ENCODE measurements around the gene CPT1C.

CPT1C gene

GRCh38 chr19:49681830-49682229, 9.1 kb upstream of the CPT1C start:
- DNase-seq (ENCODE audit: low read depth in 2 of 2) = no peak

- no peak for DNase-seq (ENCODE audit: low read depth in 2 of 2)
Observed at GRCh38 chr19:49682274-49682673, 8.6 kb upstream of the CPT1C start.

- no peak for DNase-seq (ENCODE audit: low read depth in 2 of 2)
Observed at GRCh38 chr19:49683814-49684250, 7.1 kb upstream of the CPT1C start.

GRCh38 chr19:49684251-49684982, 6.5 kb upstream of the CPT1C start:
- DNase-seq (ENCODE audit: low read depth in 2 of 2) = no peak

- no peak for DNase-seq (ENCODE audit: low read depth in 2 of 2)
Observed at GRCh38 chr19:49684983-49685553, 5.8 kb upstream of the CPT1C start.

- no peak for DNase-seq (ENCODE audit: low read depth in 2 of 2)
Observed at GRCh38 chr19:49685845-49686332, 5.0 kb upstream of the CPT1C start.

DNA sequence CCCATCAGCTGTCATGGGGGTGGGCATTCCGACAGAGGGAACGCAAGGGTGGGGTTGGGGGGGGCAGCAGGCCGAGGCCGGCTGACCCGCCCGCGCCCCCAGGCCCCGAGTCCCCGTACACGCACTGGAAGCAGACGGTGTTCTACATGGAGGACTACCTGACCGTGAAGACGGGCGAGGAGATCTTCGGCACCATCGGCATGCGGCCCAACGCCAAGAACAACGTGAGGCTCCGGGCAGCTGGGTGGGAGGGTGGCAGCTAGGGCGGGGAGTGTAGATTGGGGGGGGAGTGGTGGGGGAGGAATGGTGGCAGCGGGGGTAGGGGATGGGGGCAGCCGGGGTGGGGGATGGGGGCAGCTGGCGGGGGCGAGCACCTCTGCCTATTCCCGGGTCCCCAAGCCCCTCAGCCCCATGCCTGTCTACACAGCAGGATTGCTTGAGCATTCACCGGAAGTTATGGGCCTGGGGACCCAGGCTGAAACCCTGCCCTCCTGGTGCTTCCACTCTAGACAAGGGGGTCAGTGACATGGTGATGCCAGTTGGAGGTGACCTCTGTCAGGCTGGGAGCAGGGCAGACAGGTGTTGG, 4.3 kb upstream of the CPT1C start:
- no peak for DNase-seq (ENCODE audit: low read depth in 2 of 2)

GRCh38 chr19:49687150-49687549, 3.8 kb upstream of the CPT1C start:
- no peak for DNase-seq (ENCODE audit: low read depth in 2 of 2)

- DNase-seq (ENCODE audit: low read depth in 2 of 2) = no peak
Observed at GRCh38 chr19:49687566-49688316, 3.2 kb upstream of the CPT1C start.

DNA sequence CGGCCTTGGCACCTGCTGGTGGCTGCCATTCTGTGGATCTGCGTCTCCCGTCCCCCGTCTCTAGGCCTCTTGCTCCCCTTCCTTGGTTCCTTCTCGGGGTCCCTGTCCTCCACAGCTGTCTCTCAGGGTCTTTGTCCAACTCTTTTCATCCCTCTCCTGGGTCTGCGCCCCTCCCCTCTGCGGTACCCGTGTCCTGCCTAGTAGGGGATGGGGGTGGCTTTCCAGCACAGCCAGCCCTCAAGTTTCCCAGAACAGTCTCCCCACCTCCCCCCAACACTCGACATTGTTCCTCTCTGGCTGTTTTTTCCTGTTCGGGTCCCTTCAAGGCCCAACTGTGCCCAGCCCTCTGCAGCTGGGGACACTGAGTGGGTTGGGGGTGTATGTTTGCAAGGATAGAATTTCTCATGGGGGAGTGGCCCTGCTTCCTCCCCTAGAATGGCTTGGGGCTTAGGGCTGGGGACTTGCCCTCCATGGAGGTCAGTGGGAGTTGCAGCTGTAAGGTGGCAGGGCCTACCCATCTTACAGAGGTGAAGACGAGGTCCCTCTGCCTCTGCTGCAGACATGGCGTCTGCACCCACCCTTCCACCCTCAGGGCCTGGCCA, 2.3 kb upstream of the CPT1C start:
- DNase-seq (ENCODE audit: low read depth in 2 of 2) = no peak

GRCh38 chr19:49689133-49690078, 1.5 kb upstream of the CPT1C start, which contains the start of gene ADM5:
TSS of gene ADM5 (plus strand) at chr19:49689594. CDS start at chr19:49689838, 244 bp downstream.
- DNase-seq (ENCODE audit: low read depth in 2 of 2) = peak in 1 of 2 donors; percentile 35

- no peak for DNase-seq (ENCODE audit: low read depth in 2 of 2)
Observed at GRCh38 chr19:49690079-49690655, 749 bp upstream of the CPT1C start.

- no peak for DNase-seq (ENCODE audit: low read depth in 2 of 2)
Observed at GRCh38 chr19:49691243-49692146, 579 bp downstream of the CPT1C start.

- no peak for DNase-seq (ENCODE audit: low read depth in 2 of 2)
Observed at GRCh38 chr19:49692147-49692506, 1.2 kb downstream of the CPT1C start.

DNA sequence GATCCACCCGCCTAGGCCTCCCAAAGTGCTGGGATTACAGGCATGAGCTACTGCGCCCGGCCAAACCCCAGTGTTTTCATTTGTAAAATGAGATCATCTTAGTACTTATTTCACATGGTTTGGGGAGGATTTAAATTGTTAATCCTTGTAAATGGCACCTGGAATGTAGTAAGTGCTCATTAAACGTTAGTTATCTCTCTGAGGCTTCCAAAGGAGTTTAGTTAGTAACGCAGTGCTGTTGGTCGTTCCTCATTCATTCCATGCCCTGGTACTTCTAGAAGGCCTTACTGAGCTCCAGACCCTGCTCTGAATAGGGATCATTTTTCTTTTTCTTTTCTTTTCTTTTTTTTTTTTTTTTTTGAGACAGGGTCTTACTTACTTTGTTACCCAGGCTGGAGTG, 5.2 kb downstream of the CPT1C start:
- no peak for DNase-seq (ENCODE audit: low read depth in 2 of 2)

DNA sequence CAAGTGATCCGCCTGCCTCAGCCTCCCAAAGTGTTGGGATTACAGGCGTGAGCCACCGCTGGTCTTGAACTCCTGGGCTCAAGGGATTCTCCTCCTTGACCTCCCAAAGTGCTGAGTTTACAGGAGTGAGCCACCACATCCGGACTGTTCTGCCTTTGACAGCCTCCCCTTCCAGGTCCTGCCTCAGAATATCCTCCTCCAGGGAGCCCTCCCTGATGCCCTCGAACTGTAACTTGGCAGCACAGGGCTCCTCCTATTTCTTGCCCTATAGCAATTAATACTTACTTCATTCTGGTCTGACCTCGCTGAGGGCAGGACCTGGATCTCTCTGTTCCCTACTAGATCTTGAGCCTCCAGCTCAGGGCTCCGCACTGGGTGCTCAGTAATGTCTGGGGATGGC, 5.9 kb downstream of the CPT1C start:
- no peak for DNase-seq (ENCODE audit: low read depth in 2 of 2)

GRCh38 chr19:49699364-49699763, 8.4 kb downstream of the CPT1C start:
- DNase-seq (ENCODE audit: low read depth in 2 of 2) = no peak

DNA sequence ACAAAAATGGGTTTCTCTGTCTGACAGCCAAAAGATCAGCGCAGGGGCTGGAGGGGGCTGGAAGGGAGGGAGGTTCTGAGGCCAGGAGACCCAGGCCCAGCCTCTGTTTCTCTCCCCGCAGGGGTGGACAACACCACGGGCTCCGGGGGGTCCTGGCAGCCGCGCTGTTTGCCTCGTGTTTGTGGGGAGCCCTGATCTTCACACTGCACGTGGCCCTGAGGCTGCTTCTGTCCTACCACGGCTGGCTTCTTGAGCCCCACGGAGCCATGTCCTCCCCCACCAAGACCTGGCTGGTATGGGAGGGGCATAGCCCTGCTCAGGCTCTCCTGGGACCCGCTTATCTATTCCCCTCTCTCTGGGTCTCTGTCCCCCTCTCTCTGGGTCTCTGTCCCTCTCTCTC, 9.6 kb downstream of the CPT1C start:
- no peak for DNase-seq (ENCODE audit: low read depth in 2 of 2)

- DNase-seq (ENCODE audit: low read depth in 2 of 2) = no peak
Observed at GRCh38 chr19:49701271-49701786, 10.4 kb downstream of the CPT1C start.

All from stimulated activated CD8-positive, alpha-beta memory T cell treated with anti-CD3 and anti-CD28 coated beads, Interleukin-2, amount 100 ng/mL, for 48 hours (primary cell).